SH-SY5Y (cell line): ENCODE results near the gene HES1.

Source experiments
- GATA2 ChIP-seq: IDR thresholded peaks from 2 replicates; pipeline ENCODE4 v1.6.1; 2011; ENCODE audit warnings: mild to moderate bottlenecking, low read depth, low read length
- GATA3 ChIP-seq: IDR thresholded peaks from 2 replicates; pipeline ENCODE4 v1.6.1; 2011; ENCODE audit warnings: low read depth, mild to moderate bottlenecking, low read length, moderate library complexity

GRCh38 chr3:194163697-194164096, 27.7 kb downstream of the HES1 start:
- TF ChIP-seq GATA3, result no peak
- no peak for TF ChIP-seq GATA2
